ENCODE results near the gene HNRNPR. TPM values are rescaled to one million over a fixed set of nuclear protein-coding genes. Genes with fewer than 3 reads are reported as not detected.
A peak's percentile ranks its signal among the peaks of the same experiment; 100 is the strongest.

HNRNPR gene
- total and polyA plus RNA-seq, 8 donors: 27.6 to 57.8 (median 44.9) TPM

DNA sequence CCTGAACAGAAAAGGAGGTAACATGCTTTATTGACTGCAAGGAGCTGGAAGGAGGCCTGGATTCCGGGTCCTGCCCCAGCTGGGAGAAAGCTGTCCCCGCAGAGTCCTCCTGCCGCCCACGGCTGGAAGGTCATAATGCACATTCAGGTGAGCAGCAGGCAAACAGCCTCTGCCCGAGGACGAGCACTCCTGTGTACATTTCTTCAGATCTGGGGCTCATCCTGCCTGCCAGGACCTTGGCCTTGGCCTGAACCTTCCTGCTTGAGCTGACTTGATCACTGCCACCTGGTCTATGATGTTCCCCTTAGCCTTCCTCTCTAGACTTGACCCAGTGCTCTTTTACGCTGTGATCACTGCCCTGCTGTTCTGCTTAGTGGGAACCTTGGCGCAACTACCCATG lies 43.4 kb upstream of the HNRNPR start:
- H3K36me3 ChIP-seq: peaks cover 0 to 43% (median 4%) of the 10 kb centered on the region in 3 donors
- intact Hi-C loops (cut with DNase I): no loop called here
- no peak for ATAC-seq
- DNase-seq: no peak
- H3K4me3 ChIP-seq: no peak overlapping the region
- no peak for FAIRE-seq
- no peaks in the 10 kb centered on the region for H3K27me3 ChIP-seq
- H3K27ac ChIP-seq: no peak overlapping the region
- 84 to 85% methylated on average over 8 of the region's 8 CpGs for WGBS, 2 donors
- H3K9me3 ChIP-seq: no peaks in the 10 kb centered on the region
- no peak for TF ChIP-seq CTCF (IDR thresholded peaks at IDR 0.05)
- H3K4me1 ChIP-seq: no peaks in the 10 kb centered on the region

- peak overlapping the region in 1 of 4 donors; percentile 12 for H3K27ac ChIP-seq
- 83% methylated on average over 14 of the region's 14 CpGs for WGBS, 2 donors
Observed at GRCh38 chr1:23385119-23385621, 41.1 kb upstream of the HNRNPR start.

DNA sequence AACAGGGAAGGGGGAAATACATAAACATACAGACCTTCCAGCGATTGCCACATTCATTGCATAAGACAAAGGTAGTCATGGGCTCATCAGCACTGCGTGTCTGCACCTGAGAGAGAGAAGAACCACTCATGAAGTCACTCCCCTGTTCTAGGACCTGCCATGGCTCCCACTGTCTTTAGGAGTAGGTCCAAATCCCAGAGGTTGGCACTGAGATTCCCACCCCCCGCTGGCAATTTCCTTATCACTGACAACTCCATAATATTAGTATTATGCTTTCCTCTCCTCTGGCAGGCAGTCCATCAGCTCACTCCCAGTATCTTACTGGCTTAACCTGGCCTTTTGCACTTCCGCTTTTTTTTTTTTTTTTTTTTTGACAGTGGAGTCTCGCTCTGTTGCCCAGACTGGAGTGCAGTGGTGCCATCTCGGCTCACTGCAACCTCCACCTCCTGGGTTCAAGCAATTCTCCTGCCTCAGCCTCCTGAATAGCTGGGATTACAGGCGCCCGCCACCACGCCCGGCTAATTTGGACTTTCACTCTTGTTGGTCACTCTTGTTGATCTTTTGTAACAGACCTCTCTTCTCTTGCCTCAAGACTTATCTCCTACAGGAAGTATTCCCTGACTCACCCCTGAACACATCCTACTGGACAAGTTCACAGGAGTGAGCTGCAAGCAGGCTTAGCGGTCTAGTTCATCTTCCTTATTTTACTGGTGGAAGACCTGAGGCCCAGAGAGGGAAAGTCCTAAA lies 40.4 kb upstream of the HNRNPR start:
- no peaks in the 10 kb centered on the region for H3K4me1 ChIP-seq
- H3K4me3 ChIP-seq: no peak overlapping the region
- intact Hi-C loops (cut with DNase I): no loop called here
- ATAC-seq (peak in 1 of 4 donors; percentile 15), DNase-seq (peak in 1 of 6 donors; percentile 11), FAIRE-seq (no peak)
- no peak overlapping the region for H3K27ac ChIP-seq
- TF ChIP-seq CTCF (IDR thresholded peaks at IDR 0.05): no peak
- H3K9me3 ChIP-seq: no peaks in the 10 kb centered on the region
- WGBS, 2 donors: 79 to 95% methylated on average over 9 to 11 of the region's 11 CpGs
- peaks cover 0 to 59% (median 4%) of the 10 kb centered on the region in 3 donors for H3K36me3 ChIP-seq
- no peaks in the 10 kb centered on the region for H3K27me3 ChIP-seq

More at GRCh38 chr1:23385119-23385621, 41.1 kb upstream of the HNRNPR start:
- ATAC-seq (no peak), DNase-seq (peak in 1 of 6 donors; percentile 21), FAIRE-seq (no peak)
- TF ChIP-seq CTCF (IDR thresholded peaks at IDR 0.05): no peak
- Histone ChIP-seq H3K27me3 (no peaks in the 10 kb centered on the region), H3K4me1 (no peaks in the 10 kb centered on the region), H3K4me3 (no peak overlapping the region), H3K36me3 (peaks cover 0 to 59% (median 4%) of the 10 kb centered on the region in 3 donors), H3K9me3 (no peaks in the 10 kb centered on the region)
- intact Hi-C loops (cut with DNase I): no loop called here

GRCh38 chr1:23383577-23384311 lies 39.7 kb upstream of the HNRNPR start:
- intact Hi-C loops (cut with DNase I): no loop called here
- H3K4me1 ChIP-seq: no peaks in the 10 kb centered on the region
- no peak for FAIRE-seq
- no peak overlapping the region for H3K27ac ChIP-seq
- peak in 1 of 6 donors; percentile 31 for DNase-seq
- ATAC-seq: peak in 2 of 4 donors; percentile 11 to 23
- no peak for TF ChIP-seq CTCF (IDR thresholded peaks at IDR 0.05)
- H3K36me3 ChIP-seq: peaks cover 0 to 59% (median 4%) of the 10 kb centered on the region in 3 donors
- WGBS, 2 donors: 77% methylated on average over 8 of the region's 8 CpGs
- H3K9me3 ChIP-seq: no peaks in the 10 kb centered on the region
- no peaks in the 10 kb centered on the region for H3K27me3 ChIP-seq
- H3K4me3 ChIP-seq: no peak overlapping the region
